PC-9 (cell line): ENCODE measurements around the gene PRR5. TPM values are rescaled to one million over a fixed set of nuclear protein-coding genes. Genes with fewer than 3 reads are reported as not detected.
A peak's percentile ranks its signal among the peaks of the same experiment; 100 is the strongest.

Source experiments
- BruUV-seq: library from RNA; stranded (reverse); fragments of 400-500 nt; replicated peaks from 2 replicates; lab custom pipeline; 2021; lab: Mats Ljungman, UMichigan
- CTCF ChIA-PET: fragments of 300-600 bp; sonication (Branson Sonifier 250); formaldehyde crosslinking; loops from one replicate; lab custom pipeline; 2022; ENCODE audit warnings: antibody characterized with exemption; lab: Charles Lee
- POLR2A ChIA-PET: fragments of 300-600 bp; sonication (Branson Sonifier 250); formaldehyde crosslinking; loops from one replicate; lab custom pipeline; 2022; ENCODE audit warnings: antibody characterized with exemption; ENCODE audit not compliant: unreplicated experiment; lab: Charles Lee
- DNase-seq, 2 experiments: peaks; one replicate each; pipeline versions ENCODE4 v3.0.0 to v3.0.0-alpha.2; 2015 to 2022; ENCODE audit warnings: mixed read lengths in 1 of 2
- H2AFZ ChIP-seq: fragments of 200-600 bp; sonication (generic); 2 replicates; pipeline ENCODE4 v1.8.1; 2017; ENCODE audit warnings: antibody characterized with exemption
- H3F3A ChIP-seq: fragments of 200-600 bp; sonication (generic); 2 replicates; pipeline ENCODE4 v1.8.1; 2017; ENCODE audit warnings: antibody characterized with exemption, mild to moderate bottlenecking, low read depth; ENCODE audit not compliant: insufficient read depth
- H3K27ac ChIP-seq: fragments of 200-600 bp; sonication (generic); 2 replicates; pipeline ENCODE4 v1.6.1; 2016; ENCODE audit warnings: mixed run types
- H3K27me3 ChIP-seq: fragments of 200-600 bp; sonication (generic); 2 replicates; pipeline ENCODE4 v1.6.1; 2016; ENCODE audit warnings: low read depth, mixed run types; ENCODE audit not compliant: insufficient read depth
- H3K36me3 ChIP-seq: fragments of 200-600 bp; sonication (generic); 2 replicates; pipeline ENCODE4 v1.6.1; 2016; ENCODE audit warnings: low read depth, mixed run types
- H3K4me1 ChIP-seq: fragments of 200-600 bp; sonication (generic); replicated peaks from 2 replicates; pipeline ENCODE4 v1.6.1; 2016; ENCODE audit warnings: mixed run types; ENCODE audit not compliant: insufficient read depth
- H3K4me2 ChIP-seq: fragments of 200-600 bp; sonication (generic); 2 replicates; pipeline ENCODE4 v1.6.1; 2017; ENCODE audit warnings: mixed run types
- H3K4me3 ChIP-seq: fragments of 200-600 bp; sonication (generic); 2 replicates; pipeline ENCODE4 v1.6.1; 2016; ENCODE audit warnings: mixed run types
- H3K79me2 ChIP-seq: fragments of 200-600 bp; sonication (generic); 2 replicates; pipeline ENCODE4 v1.6.1; 2017; ENCODE audit warnings: low read depth, mixed run types
- H3K9me2 ChIP-seq: fragments of 200-600 bp; sonication (generic); 2 replicates; pipeline ENCODE4 v1.8.1; 2017; ENCODE audit warnings: mild to moderate bottlenecking; ENCODE audit not compliant: insufficient read depth
- H3K9me3 ChIP-seq: fragments of 200-600 bp; sonication (generic); 2 replicates; pipeline ENCODE4 v1.8.1; 2016; ENCODE audit warnings: low read depth; ENCODE audit not compliant: insufficient read depth
- H4K20me1 ChIP-seq: fragments of 200-600 bp; sonication (generic); 2 replicates; pipeline ENCODE4 v1.8.1; 2017; ENCODE audit not compliant: insufficient read depth
- EZH2 ChIP-seq: fragments of 200-600 bp; sonication (generic); IDR thresholded peaks from 2 replicates; pipeline ENCODE4 v1.8.0; 2017; ENCODE audit warnings: antibody characterized with exemption, low read depth
- intact Hi-C: fragments of 100-400 bp; cut with micrococcal nuclease; formaldehyde crosslinking; loops from one replicate; pipeline ENCODE4 v1.10.0; 2022; ENCODE audit not compliant: unreplicated experiment
- total RNA-seq: library from RNA; stranded (reverse); gene quantifications from 2 replicates; pipeline ENCODE4 v1.2.3, GENCODE V29; 2021
- TF ChIP-seq, protein P1 (sequence below): fragments of 200-600 bp; sonication (generic); conservative IDR thresholded peaks from 2 replicates; pipeline ENCODE4 v1.6.1; 2017; ENCODE audit warnings: mixed run types, antibody characterized with exemption, mild to moderate bottlenecking, moderate library complexity

PRR5 gene
- total RNA-seq, 1 experiment from 2014 or later, result 22.1 TPM

- POLR2A ChIA-PET, result no interaction called here
- no peak overlapping the region for H3K4me3 ChIP-seq
- no peak for TF ChIP-seq EZH2
- TF ChIP-seq, protein P1, sequence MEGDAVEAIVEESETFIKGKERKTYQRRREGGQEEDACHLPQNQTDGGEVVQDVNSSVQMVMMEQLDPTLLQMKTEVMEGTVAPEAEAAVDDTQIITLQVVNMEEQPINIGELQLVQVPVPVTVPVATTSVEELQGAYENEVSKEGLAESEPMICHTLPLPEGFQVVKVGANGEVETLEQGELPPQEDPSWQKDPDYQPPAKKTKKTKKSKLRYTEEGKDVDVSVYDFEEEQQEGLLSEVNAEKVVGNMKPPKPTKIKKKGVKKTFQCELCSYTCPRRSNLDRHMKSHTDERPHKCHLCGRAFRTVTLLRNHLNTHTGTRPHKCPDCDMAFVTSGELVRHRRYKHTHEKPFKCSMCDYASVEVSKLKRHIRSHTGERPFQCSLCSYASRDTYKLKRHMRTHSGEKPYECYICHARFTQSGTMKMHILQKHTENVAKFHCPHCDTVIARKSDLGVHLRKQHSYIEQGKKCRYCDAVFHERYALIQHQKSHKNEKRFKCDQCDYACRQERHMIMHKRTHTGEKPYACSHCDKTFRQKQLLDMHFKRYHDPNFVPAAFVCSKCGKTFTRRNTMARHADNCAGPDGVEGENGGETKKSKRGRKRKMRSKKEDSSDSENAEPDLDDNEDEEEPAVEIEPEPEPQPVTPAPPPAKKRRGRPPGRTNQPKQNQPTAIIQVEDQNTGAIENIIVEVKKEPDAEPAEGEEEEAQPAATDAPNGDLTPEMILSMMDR, result no peak
- no peaks in the 10 kb centered on the region for H3K9me3 ChIP-seq
- no peak overlapping the region for H3K27ac ChIP-seq
- peaks cover 21% of the 10 kb centered on the region for H3K4me1 ChIP-seq
- CTCF ChIA-PET, result interaction anchor here (0.6 kb wide), 1 partner anchor 90 kb away, joined by 7 read pairs; no protein-coding TSS in a partner anchor
- no peaks in the 10 kb centered on the region for H3K79me2 ChIP-seq
- H3K36me3 ChIP-seq, result no peaks in the 10 kb centered on the region
- H2AFZ ChIP-seq, result no peak overlapping the region
- no peak overlapping the region for H3K4me2 ChIP-seq
- BruUV-seq, result no TSS peak
- peak in 1 of 2 experiments; percentile 18 for DNase-seq
- intact Hi-C loops, result loop anchor here (5.0 kb wide), 1 partner anchor 47 kb away; no protein-coding TSS in a partner anchor
- 0 out of 2 replicates have a peak, but pooled peaks cover 4% of the 10 kb centered on the region for H4K20me1 ChIP-seq
- no peaks in the 10 kb centered on the region for H3K9me2 ChIP-seq
- H3F3A ChIP-seq, result peaks cover 10% of the 10 kb centered on the region; the same call in 1 of the 2 replicates
- H3K27me3 ChIP-seq, result no peaks in the 10 kb centered on the region
Observed at GRCh38 chr22:44734801-44735517, 33.0 kb downstream of the PRR5 start.

GRCh38 chr22:44735518-44736428 lies 33.8 kb downstream of the PRR5 start:
- Histone ChIP-seq H2AFZ (no peak overlapping the region), H3K36me3 (no peaks in the 10 kb centered on the region), H3F3A (peaks cover 13% of the 10 kb centered on the region; the same call in 1 of the 2 replicates), H3K27me3 (no peaks in the 10 kb centered on the region), H3K4me2 (no peak overlapping the region), H4K20me1 (0 out of 2 replicates have a peak, but pooled peaks cover 4% of the 10 kb centered on the region), H3K9me3 (no peaks in the 10 kb centered on the region), H3K4me1 (peaks cover 25% of the 10 kb centered on the region), H3K4me3 (no peak overlapping the region), H3K79me2 (no peaks in the 10 kb centered on the region), H3K9me2 (no peaks in the 10 kb centered on the region), H3K27ac (no peak overlapping the region)
- BruUV-seq, result no TSS peak
- ChIA-PET CTCF (interaction anchor here (0.6 kb wide), 2 partner anchors 90 to 784 kb away, joined by 4 to 7 read pairs; no protein-coding TSS in a partner anchor), POLR2A (no interaction called here)
- TF ChIP-seq, protein P1, result peak; percentile 99
- no peak for TF ChIP-seq EZH2
- intact Hi-C loops, result loop anchor here (1.0 to 5.0 kb wide), 2 partner anchors 38 to 47 kb away; no protein-coding TSS in a partner anchor
- DNase-seq, result peak; percentile 48 to 81
